MG63 (cell line): ENCODE measurements around the gene OR51E1. TPM values are rescaled to one million over a fixed set of nuclear protein-coding genes. Genes with fewer than 3 reads are reported as not detected.

ENCODE experiments used
- DNase-seq: peaks from one replicate; pipeline ENCODE4 v3.0.0-alpha.2; 2020
- H3K27me3 ChIP-seq: fragments of 250-450 bp; sonication (Bioruptor Pico); 2 replicates; pipeline ENCODE4 v1.5.1; 2020; ENCODE audit warnings: mild to moderate bottlenecking, moderate library complexity
- H3K36me3 ChIP-seq: fragments of 250-450 bp; sonication (Bioruptor Pico); 2 replicates; pipeline ENCODE4 v1.5.1; 2020; ENCODE audit warnings: mild to moderate bottlenecking, moderate library complexity
- H3K4me3 ChIP-seq: fragments of 250-450 bp; sonication (Bioruptor Pico); 2 replicates; pipeline ENCODE4 v1.5.1; 2020; ENCODE audit warnings: mild to moderate bottlenecking, moderate library complexity
- H3K9me3 ChIP-seq: fragments of 250-450 bp; sonication (Bioruptor Pico); 2 replicates; pipeline ENCODE4 v1.5.1; 2020; ENCODE audit warnings: mild to moderate bottlenecking, moderate library complexity
- total RNA-seq: library from RNA; depleted of rRNA; stranded (reverse); fragments of >200 nt; shearing (Covaris generic); gene quantifications from 2 replicates; pipeline ENCODE4 v1.2.3, GENCODE V29; 2014; ENCODE audit warnings: low replicate concordance; rRNA removed

The OR51E1 gene
- total RNA-seq, 1 experiment from 2014 or later, result not detected

DNA sequence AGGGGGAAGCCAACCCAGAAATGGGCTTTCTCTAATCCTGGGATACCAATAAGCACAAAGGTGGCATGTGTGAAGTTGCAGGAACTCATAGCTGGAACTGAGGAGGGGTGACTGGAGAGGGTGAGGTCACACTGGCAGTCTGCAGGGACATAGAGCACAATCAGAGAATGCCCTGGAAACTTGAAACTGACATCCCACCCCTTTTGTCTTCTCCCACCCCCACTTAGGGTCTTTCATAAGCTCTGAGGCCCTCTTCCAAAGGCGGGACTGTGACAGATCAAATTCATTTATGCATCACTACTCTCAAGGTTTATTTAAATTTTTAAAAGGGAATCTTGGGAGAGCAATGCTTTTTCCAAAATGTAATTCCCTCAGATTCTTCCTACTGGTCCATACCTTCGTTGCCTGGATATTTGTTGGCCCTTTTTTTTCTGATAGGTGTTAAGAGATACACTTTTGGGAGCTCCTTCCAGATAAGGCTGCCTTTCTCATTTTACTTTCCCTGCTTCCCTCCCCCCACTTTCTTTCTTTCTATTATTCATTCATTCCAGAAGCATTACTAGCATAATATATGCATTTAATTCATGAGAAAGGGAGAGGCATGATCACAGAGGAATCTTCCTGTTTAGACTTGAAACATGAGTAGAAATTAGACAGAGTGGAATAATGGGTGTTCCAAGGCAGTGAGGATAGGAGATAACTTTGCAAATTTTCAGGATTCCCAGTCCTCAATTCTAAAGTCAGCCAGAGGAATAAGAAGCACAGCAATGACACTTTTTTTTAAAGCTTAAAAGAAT is 39.0 kb downstream of the OR51E1 start:
- H3K4me3 ChIP-seq, result no peak overlapping the region
- no peaks in the 10 kb centered on the region for H3K36me3 ChIP-seq
- DNase-seq, result no peak
- no peaks in the 10 kb centered on the region for H3K9me3 ChIP-seq
- H3K27me3 ChIP-seq, result no peaks in the 10 kb centered on the region

DNA sequence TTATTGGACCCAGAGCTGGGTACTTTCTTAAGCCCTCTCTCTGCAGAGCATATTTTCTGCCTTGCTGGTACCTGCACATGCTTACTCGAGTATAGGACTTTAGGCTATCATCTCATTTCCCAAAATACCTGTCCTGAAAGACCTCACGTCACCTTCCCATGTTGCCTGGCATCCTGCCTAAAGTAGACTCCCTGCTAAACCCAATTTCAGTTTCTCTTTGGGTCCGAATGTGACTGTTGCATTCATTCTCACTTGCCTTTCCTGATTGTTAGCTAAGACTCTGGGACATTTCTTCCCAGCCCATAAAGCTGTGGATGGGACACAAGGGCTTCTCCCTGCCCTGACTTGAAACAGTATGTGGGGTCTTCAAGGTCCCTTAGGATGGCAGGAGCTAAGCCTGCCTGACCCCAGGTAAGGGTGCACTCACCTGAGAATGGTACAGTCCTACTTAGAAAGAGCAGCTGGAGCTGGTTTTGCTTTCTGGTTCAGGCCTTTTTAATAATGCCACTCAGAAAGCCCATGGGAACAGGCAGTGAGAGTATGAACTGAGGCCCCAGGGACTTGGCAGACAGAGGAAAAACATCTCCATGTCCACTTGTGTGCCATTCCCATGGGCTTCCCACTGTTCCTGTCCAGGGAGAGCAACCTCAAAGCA is 41.0 kb downstream of the OR51E1 start:
- no peaks in the 10 kb centered on the region for H3K27me3 ChIP-seq
- no peak for DNase-seq
- H3K36me3 ChIP-seq, result no peaks in the 10 kb centered on the region
- no peaks in the 10 kb centered on the region for H3K9me3 ChIP-seq
- no peak overlapping the region for H3K4me3 ChIP-seq

DNA sequence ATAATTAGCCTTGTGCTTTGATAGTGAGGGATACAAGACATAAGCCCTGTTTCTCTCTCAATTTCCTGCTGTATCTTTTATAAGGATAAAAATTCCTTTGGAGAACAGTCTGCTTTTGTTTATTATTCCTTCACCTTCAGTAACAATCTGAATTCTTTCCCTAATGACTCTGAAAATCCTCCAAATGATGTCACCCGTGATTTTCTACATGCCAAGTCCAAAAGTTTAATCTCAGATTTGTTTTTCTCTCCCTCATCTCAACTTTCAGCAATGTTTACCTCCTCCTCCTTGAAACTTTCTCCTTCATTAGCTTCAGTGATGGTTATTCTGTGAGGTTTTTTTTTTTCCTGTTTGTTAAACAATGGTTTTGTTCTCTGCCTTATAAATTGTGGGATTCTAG is 51.7 kb downstream of the OR51E1 start:
- H3K9me3 ChIP-seq, result no peaks in the 10 kb centered on the region
- no peaks in the 10 kb centered on the region for H3K36me3 ChIP-seq
- no peak for DNase-seq
- H3K27me3 ChIP-seq, result no peaks in the 10 kb centered on the region
- no peak overlapping the region for H3K4me3 ChIP-seq

DNA sequence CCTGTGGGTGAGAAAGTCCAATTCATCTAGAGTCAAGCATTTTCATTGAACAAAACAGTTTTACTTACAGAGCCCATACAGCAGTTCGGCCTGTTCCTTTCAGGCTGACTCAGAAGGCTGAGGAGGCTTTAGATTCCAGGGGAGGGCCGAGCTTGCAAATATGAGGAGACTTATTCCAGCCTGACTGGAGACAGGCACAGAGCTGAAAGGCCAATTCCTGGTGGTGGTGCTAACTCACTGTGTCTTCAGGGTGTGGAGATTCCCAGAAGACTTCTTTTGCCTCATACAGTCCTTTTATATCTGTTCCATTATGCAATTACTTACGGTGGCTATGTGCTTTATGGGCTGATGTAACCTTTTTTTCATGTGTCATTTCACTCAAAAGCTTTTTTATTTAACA is 53.8 kb downstream of the OR51E1 start, which contains the start of gene OR51E2:
OR51E2 (minus strand) TSS at position 269 of the 400 bp plus-strand sequence. CDS start 15,142 bp downstream, outside the sequence.
- peak within 1 kb of the TSS; percentile 26 for H3K4me3 ChIP-seq
- H3K27me3 ChIP-seq, result no peaks in the 10 kb centered on the region
- no peaks in the 10 kb centered on the region for H3K9me3 ChIP-seq
- peak; percentile 62 for DNase-seq
- no peaks in the 10 kb centered on the region for H3K36me3 ChIP-seq

DNA sequence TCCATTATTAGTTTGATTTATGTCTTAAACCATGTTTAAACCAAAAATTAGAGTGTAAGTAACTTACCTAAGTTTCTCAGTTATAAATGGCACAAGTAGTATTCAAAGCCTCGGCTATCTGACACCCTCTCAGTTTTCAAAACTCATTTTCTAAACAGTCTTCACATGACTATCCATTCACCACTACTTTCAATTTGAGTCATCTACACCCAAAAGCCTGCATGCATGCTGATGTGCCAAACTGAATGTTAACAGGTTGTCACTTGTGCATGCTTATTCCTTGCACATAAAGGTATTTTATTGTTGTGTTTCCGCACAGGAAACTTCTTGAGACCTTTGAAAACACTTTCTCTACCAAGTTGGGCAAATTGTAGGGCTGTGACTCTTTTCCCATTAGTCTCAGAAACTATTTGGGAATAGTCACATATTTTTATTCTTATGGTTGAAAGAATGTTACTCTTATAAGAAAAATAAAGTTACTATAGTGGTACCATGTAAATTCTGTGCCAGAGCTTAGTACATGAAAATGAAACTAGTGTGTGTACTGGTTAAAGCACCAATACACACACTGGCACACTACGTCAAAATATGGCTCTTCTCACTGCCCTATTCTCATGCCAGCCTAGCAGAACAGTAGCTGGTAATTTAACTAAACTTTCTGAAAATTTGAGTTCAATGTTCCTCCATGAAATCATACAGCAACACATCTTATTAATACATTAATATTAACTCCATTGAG is 56.1 kb downstream of the OR51E1 start:
- Histone ChIP-seq H3K9me3 (no peaks in the 10 kb centered on the region), H3K36me3 (no peaks in the 10 kb centered on the region), H3K4me3 (no peak overlapping the region), H3K27me3 (no peaks in the 10 kb centered on the region)
- no peak for DNase-seq

DNA sequence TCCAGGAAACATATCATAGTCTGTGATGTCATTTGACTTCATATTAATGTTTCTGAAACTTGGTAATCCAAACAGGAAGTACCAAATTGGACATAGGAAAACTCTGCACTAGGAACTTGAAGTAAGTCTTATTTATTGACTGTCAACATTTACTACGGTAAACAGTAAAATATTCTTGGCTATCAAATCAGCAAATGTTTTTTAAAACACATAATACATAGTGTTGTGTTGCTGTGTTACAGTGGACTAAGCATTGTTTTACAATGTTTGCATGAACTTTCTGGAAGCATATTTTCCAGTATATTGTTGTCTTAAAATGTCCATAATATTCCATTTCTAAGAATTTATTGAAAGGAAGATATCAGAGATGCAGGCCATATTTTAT is 56.6 kb downstream of the OR51E1 start:
- H3K4me3 ChIP-seq, result no peak overlapping the region
- no peaks in the 10 kb centered on the region for H3K9me3 ChIP-seq
- no peak for DNase-seq
- H3K27me3 ChIP-seq, result no peaks in the 10 kb centered on the region
- no peaks in the 10 kb centered on the region for H3K36me3 ChIP-seq

DNA sequence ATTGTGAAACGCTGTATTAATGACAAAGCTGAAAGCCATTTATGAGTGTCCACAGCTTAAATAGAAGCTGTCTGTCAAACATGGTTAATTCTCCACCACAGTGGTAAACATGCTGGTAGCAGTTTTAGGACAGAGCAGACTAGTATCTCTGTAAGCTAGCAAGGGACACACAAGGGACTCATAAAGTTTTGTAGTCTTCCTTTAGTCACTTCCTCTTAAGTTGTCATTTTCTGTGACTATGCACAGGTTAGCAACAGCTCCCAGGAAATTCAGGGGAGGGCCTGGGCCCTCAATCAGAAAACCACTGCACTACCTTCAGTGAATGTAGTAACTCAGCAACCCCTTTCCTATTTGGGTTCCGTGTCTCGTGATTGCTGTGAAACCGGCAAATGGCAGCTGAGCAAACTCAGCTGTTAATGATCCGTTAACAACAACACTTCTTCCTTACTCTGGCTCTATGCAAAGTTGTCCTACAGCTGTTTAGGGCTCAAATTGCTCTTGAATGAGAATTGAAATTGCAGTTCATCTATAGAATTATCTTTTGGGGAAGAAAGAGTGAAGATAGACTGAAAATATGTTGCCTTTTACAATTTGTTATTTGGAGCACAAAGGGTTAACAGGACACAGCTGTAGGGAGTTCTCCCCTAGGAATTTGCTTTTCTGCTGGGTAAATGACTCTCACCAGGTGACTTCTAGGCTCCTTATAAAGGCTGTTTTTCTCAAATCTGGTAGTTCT is 60.4 kb downstream of the OR51E1 start, which contains the start of gene MMP26:
MMP26 (plus strand) TSS at position 731 of the 736 bp plus-strand sequence.
- Histone ChIP-seq H3K9me3 (no peaks in the 10 kb centered on the region), H3K27me3 (no peaks in the 10 kb centered on the region), H3K4me3 (no peak within 1 kb of the TSS), H3K36me3 (no peaks in the 10 kb centered on the region)
- no peak for DNase-seq

DNA sequence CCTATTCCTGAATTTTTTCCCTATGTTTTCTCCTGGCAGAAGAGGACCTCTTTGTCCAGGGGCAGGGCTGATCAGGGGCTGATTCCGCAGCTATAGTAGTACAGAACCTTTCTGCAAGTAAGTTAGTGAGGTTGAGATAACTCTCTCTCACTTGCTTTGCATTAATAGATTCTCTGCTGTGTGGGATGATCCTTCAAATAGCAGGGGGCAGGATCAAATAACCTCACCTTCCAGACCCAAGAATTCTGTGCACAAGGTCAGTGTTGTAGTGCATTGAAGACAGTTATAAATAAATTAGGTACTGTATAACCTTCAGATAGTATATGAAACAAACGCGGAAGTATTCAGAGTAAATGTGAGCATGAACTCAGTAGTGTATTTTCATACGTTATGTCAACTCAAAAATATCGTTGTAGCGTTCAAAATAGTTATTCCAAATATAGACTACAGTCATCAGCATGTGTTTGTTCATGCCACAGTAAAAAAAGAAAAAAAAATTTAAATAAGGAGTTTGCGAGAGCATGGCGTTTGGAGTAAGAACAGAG is 61.1 kb downstream of the OR51E1 start:
- no peaks in the 10 kb centered on the region for H3K36me3 ChIP-seq
- DNase-seq, result no peak
- H3K9me3 ChIP-seq, result no peaks in the 10 kb centered on the region
- no peak overlapping the region for H3K4me3 ChIP-seq
- no peaks in the 10 kb centered on the region for H3K27me3 ChIP-seq

Other genes starting within 250 kb of the OR51E1 start
- not detected in 2 replicates for gene OR52K2, start 194.7 kb upstream of the OR51E1 start, total RNA-seq
- not detected in 2 replicates for gene OR52K1, start 161.3 kb upstream of the OR51E1 start, total RNA-seq
- not detected in 2 replicates for gene OR52M1, start 98.8 kb upstream of the OR51E1 start, total RNA-seq
- gene OR52I2, start 62.2 kb upstream of the OR51E1 start, total RNA-seq, result not detected in 2 replicates
- gene OR52I1, start 49.9 kb upstream of the OR51E1 start, total RNA-seq, result not detected in 2 replicates
- gene TRIM68, start 35.8 kb upstream of the OR51E1 start, total RNA-seq, result 6.2 and 9.9 TPM in 2 replicates
- not detected in 2 replicates for gene OR51D1, start 6.5 kb upstream of the OR51E1 start, total RNA-seq
- 0.23 and 3.5 TPM in 2 replicates for gene OR51E2, start 53.9 kb downstream of the OR51E1 start, total RNA-seq
- gene MMP26, start 60.8 kb downstream of the OR51E1 start, total RNA-seq, result 0.43 TPM in 1 of 2 replicates, not detected in the other
- not detected in 2 replicates for gene OR51F1, start 126.0 kb downstream of the OR51E1 start, total RNA-seq
- gene OR52R1, start 160.4 kb downstream of the OR51E1 start, total RNA-seq, result not detected in 2 replicates
- gene OR51F2, start 177.3 kb downstream of the OR51E1 start, total RNA-seq, result not detected in 2 replicates
- not detected in 2 replicates for gene OR51S1, start 205.2 kb downstream of the OR51E1 start, total RNA-seq
- gene OR51T1, start 237.9 kb downstream of the OR51E1 start, total RNA-seq, result not detected in 2 replicates